GM19372 (cell line): ENCODE measurements around the gene GNAI3.

Source experiments
- ATAC-seq: cut with Tn5 transposase; IDR thresholded peaks from one replicate; pipeline ENCODE4 v1.9.1; 2021; ENCODE audit warnings: mild to moderate bottlenecking, low read depth, moderate library complexity; ENCODE audit not compliant: unreplicated experiment

The GNAI3 gene

GRCh38 chr1:109589679-109590078 lies 41.3 kb downstream of the GNAI3 start:
- no peak for ATAC-seq

DNA sequence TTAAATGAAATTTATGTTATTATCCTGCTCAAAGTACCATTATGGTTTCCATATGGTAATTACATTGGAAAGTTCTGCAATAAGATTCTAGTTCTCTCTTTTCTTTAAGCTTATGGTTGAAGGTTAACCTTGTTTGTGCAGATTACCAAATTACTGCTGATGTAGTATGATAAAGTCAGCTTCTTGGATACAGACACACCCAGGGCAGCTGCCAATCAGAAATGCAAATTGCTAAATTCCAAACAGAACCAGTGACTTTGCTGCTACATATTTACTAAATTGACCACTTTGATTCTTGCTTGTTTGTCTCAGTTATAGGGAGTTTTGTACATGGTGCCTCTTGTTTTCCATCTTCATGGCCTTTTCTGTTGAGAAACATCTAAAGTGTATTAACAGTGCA lies 44.5 kb downstream of the GNAI3 start:
- ATAC-seq: no peak

DNA sequence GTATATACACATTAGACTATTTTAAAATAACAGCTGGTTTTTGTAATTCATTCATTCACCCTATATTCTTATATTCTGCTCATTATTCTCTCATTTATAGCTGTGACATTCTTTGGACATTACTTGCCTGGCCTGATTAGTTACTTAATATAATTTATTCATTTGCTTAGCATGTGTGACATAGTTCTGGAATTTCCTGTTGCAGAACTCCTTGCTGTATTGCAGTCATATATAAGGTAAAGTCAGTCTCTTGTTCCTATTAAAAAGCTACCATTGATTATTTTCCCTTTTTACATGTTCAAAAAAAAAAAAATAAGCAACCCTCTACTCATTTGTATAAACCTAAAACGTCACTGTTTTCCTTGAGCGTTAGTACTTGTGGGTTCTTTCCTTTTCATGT lies 47.1 kb downstream of the GNAI3 start:
- ATAC-seq: no peak

GRCh38 chr1:109598156-109598555 lies 49.7 kb downstream of the GNAI3 start:
- no peak for ATAC-seq

- no peak for ATAC-seq
Observed at GRCh38 chr1:109598655-109599054, 50.2 kb downstream of the GNAI3 start.

DNA sequence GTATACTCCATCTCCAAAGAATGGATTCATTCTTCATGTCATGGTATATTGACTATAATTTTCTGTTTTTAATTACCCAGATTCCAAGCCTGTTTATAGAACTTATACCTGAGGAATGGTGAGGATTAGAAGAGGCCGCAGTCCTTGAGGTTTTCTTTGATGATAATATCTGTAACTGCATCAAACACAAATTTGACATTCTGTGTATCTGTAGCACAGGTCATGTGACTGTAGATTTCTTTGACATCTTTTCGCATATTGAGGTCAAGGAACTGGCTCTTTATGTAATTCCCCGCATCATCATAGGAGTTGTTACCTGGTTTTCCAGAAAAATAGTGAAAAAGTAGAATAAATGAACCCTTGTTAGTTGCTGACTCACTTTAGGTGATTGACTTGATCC lies 54.8 kb downstream of the GNAI3 start:
- ATAC-seq: no peak

GRCh38 chr1:109605381-109605780 lies 57.0 kb downstream of the GNAI3 start:
- ATAC-seq: no peak

GRCh38 chr1:109609881-109610280 lies 61.5 kb downstream of the GNAI3 start:
- no peak for ATAC-seq

GRCh38 chr1:109610609-109611307 lies 62.3 kb downstream of the GNAI3 start:
- no peak for ATAC-seq

DNA sequence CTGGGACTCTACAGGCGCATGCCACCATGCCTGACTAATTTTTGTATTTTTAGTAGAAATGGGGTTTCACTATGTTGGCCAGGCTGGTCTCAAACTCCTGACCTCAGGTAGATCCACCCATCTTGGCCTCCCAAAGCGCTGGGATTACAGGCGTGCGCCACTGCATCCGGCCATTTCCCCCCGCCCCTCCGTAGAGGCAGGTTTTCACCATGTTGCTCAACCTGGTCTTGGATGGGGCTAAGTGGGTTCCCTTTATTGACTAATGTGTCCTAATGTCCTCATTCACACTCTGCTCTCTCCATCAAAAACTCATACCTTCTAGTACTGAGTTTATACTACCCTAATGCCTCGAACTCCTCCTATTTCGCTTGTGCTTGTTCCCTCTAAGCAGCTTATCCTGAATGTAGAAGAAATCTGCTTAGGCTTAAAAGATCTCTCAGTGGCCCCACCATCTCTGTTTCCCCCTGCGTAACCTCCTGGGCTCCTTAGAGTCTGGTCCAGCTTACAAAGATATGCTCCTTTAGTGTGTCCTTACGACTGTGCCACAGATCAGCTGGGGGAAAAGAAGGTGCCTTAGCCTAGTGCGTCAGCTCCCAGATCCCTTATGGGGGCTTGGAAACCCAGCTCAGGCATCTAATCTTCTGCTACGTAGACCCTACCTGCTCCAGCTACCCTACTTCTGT lies 63.0 kb downstream of the GNAI3 start:
- no peak for ATAC-seq

GRCh38 chr1:109613361-109614147 lies 65.1 kb downstream of the GNAI3 start:
- ATAC-seq: no peak

DNA sequence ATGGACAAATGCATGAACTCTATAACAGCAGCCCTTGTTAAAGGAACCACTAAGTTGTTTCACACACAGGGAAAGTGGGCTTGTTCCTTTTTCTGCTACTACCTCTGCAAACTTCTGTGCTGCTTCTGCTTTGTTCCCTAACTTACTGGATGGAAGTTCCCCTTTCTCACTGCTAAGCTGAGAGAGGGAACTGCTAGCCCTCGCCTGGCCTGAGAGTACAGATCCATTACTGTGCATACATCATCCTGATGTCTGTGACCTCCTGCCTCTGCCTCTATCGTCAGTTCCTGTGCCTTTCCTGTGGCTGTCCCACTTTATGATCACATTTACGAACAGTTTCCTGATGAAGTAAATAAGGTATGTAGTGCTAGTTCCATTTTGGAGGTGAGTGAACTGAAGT lies 67.5 kb downstream of the GNAI3 start:
- no peak for ATAC-seq

- ATAC-seq: no peak
Observed at GRCh38 chr1:109616391-109616790, 68.0 kb downstream of the GNAI3 start.

DNA sequence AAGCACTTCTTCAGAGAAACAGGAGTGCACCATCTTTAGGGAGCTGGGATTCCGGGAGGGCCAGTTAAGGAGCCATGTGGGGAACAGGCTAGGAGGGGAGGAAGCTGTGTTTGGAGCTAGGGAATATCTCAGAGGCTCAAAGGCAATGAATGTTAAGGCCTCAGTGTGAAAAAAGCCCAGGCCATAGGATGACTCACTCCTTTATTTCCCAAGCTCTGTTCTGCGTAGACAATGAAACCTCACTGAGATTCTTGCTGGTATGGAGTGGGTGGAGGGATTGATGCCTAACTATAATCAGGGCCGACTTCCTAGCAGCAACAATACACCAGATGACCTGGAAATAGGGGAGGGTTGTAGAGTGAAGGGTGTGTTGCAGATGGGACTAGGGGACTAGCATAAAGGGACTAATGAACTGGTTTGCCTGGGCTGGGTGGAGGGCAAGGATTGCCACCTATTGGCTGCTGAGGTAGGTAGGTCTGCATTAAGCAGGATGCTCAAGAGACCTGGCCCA lies 68.9 kb downstream of the GNAI3 start:
- ATAC-seq: no peak

DNA sequence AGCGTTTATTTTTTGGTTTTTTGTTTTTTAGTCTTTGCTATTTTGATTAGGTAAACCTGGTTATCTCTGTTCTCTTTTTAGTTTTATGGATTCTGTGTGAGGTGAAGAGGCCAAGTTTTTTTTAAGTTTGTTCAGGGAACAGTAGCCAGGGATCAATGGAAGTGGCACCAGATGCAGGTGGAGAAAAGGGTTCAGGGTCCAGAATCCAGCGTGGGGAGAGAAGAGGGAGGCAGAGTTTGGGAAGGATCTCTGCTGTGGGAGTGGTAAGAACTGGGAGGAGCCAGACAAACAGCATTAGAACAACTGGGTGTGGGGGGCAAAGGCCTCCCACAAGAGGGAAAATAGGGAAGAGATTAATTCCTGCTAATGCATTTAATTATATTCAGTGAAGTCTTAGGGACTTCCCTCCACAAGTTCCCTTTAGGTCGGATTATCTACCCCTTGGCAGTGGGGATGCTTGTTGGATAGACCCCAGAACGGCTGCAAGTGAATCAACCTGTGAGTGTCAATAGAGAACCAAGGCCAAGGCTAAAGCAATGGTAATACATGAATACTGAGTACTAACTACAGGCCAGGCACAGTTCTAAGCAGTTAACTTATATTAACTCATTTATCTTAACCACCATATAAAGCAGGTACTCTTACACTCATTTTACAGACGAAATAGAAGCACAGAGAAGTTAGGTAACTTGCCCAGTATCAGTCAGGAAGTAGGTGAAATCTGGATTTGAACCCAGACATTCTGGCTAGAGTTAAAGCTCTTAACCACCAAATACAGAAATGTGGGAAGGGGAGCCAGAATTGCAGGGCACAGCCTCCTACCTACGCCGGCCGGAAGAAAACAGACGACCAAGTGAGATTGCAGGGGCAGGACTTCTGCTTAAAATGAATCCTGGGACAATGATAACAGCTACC lies 70.5 kb downstream of the GNAI3 start:
- no peak for ATAC-seq

- peak; percentile 60 for ATAC-seq
Observed at GRCh38 chr1:109619576-109620400, 71.4 kb downstream of the GNAI3 start, which contains the start of the genes AMPD2 and GNAT2. Gene AMPD2, plus strand, starts transcription at chr1:109619837. Its CDS starts 1,339 bp downstream, at chr1:109621176. Gene GNAT2, minus strand, starts transcription at chr1:109619616. Its CDS starts 6,746 bp downstream, at chr1:109612870.

DNA sequence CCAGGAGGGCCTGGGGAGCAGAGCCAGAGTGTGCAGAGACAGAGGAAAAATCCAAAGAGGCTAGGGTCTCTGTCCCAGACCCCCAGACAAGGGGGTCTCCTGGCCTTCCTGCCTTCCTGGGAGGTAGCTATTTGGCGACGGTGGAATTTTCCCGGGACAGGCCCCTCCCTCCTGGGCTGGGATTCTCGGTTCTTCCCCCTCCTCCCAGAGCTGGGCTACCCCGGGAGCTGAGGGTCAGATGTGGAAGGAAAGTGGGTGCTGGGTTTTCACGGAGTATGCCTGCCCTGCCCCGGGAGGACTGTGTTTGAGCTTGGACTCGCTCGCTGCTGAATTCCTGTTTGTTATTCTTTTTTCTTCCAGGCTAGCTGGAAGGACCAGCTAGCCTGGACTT lies 72.0 kb downstream of the GNAI3 start:
- no peak for ATAC-seq

DNA sequence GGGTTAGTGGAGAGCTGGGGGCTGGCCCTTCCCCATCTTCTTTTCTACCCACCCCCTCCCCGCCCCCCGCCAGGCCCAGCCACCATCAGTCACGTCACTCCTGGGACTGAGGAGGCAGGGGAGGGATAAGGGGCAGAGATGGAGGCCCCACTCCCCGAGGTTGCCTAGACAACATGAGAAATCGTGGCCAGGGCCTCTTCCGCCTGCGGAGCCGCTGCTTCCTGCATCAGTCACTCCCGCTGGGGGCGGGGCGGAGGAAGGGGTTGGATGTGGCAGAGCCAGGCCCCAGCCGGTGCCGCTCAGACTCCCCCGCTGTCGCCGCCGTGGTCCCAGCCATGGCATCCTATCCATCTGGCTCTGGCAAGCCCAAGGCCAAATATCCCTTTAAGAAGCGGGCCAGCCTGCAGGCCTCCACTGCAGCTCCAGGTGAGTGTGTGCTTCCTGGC lies 72.4 kb downstream of the GNAI3 start:
- ATAC-seq: peak; percentile 70
